Mammary epithelial cell (primary cell): ENCODE data around the gene STPG4.

Experiments
- EZH2 ChIP-seq: IDR thresholded peaks from 2 replicates; pipeline ENCODE4 v1.6.1; 2012; ENCODE audit warnings: low read length, inconsistent platforms, borderline replicate concordance
- TF ChIP-seq, protein P1 (sequence below), 2 donors: IDR thresholded peaks in 1 of 2; conservative IDR thresholded peaks in 1 of 2; 2 replicates each; pipeline ENCODE4 v1.5.1; 2011 to 2012; ENCODE audit warnings: inconsistent platforms in 2 of 2, low read length in 2 of 2, mild to moderate bottlenecking in 2 of 2, control low read depth in 1 of 2, low read depth in 1 of 2; ENCODE audit not compliant: insufficient read depth in 1 of 2; ENCODE audit errors: extremely low read depth in 1 of 2

DNA sequence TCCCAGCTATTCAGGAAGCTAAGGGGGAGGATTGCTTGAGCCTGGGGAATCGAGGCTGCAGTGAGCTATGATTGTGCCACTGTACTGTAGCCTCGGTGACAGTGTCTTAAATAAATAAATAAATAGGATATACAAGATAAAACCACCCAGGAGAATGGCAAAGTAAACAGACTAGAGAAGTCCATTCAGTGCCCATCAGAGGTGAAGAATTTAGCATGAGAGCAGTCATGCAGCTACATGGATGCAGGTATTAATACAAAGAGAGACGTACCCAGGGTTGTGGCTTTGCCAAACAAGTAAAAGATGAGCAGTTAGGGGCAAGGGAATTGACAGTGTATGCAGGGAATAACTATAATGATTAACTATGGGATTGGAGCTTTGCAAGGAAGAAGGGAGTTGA lies 8.1 kb downstream of the STPG4 start:
- TF ChIP-seq, protein P1, sequence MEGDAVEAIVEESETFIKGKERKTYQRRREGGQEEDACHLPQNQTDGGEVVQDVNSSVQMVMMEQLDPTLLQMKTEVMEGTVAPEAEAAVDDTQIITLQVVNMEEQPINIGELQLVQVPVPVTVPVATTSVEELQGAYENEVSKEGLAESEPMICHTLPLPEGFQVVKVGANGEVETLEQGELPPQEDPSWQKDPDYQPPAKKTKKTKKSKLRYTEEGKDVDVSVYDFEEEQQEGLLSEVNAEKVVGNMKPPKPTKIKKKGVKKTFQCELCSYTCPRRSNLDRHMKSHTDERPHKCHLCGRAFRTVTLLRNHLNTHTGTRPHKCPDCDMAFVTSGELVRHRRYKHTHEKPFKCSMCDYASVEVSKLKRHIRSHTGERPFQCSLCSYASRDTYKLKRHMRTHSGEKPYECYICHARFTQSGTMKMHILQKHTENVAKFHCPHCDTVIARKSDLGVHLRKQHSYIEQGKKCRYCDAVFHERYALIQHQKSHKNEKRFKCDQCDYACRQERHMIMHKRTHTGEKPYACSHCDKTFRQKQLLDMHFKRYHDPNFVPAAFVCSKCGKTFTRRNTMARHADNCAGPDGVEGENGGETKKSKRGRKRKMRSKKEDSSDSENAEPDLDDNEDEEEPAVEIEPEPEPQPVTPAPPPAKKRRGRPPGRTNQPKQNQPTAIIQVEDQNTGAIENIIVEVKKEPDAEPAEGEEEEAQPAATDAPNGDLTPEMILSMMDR (conservative IDR thresholded peaks at IDR 0.05 in 1 of 2, IDR thresholded peaks at IDR 0.05 in 1 of 2; ENCODE audit: extremely low read depth in 1 of 2, insufficient read depth in 1 of 2, low read depth in 1 of 2, low read length in 2 of 2) = no peak
- TF ChIP-seq EZH2 = no peak
